ENCODE results near the gene KRTAP5-2.
A peak's percentile ranks its signal among the peaks of the same experiment; 100 is the strongest.
"Not testable (repeated sequence)": the region's sequence is repeated elsewhere in the genome, so short reads cannot be mapped to it uniquely, and the experiment has no call there.

KRTAP5-2 gene

DNA sequence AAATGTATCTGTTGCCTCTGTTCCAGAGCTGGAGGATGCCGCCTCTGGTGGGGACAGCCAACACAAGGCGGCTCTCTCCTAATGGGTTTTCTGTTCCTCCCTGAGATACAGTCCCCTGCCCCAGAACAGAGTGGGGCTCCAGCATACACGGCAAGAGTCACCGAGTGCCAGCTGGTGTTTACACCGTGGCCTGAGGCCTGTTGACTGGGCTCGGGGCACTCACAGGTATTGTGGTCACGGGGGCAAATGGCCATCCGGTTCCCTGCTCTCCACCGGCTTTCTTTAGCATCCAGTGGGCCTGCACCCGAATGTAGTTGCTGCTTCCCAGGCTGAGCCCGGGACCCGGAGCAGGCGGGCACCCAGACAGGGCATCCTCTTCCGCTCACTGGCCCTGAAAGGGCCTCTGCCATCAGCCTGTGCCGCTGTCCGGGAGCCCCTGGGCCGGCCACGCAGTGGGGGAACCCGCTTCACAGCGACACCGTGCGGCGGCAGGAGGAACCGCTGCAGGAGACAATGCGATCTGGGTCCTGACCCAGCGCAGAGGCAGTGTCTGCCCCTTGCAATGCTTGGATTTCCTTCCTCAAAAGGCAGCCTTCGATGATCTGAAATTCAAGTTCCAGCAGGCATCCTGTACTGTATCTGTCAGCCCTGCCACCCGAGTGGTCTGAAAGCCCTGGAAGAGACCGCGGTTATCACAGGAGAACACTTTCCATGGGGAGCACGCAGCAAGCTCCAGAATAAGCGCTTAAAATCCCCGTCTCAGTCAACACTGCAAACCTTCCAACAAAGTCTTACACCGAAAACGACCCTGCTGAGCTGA, 30.6 kb upstream of the KRTAP5-2 start:
- DNase-seq (ENCODE audit: low read depth) = peak; percentile 18

DNA sequence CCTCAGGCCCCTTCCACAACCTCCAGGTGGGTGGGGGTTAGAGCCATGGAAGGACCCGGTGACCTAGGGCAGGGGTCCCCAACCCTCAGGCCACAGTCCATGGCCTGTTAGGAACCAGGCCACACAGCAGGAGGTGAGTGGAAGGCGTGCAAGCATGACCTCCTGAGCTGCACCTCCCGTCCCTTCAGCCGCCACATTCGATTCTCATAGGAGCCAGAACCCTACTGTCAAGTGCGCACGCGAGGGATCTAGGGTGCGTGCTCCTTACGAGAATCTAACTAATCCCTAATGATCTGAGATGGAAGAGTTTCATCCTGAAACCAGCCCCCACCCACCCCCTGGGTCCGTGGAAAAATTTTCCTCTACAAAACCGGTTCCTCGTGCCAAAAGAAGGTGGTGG, 27.4 kb upstream of the KRTAP5-2 start:
- DNase-seq (ENCODE audit: low read depth) = no peak

DNA sequence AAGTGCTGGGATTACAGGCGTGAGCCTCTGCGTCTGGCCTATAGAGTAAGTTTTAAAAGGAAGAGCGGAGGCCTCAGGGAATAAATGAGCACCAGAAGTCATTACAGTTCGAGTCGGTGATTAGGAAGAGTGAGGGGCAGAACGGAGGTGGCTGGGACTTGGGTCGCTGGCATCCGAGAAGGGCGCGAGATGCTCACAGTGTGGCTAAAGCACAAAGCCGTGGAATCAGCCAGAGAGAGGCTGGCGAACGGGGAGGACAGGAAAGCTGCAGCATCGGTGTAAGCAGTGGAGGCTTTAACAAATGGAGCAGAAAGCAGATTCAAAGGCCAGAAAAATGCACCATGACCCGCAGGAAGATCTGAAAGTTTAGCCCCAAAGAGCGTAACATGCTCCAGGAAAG, 26.5 kb upstream of the KRTAP5-2 start:
- DNase-seq (ENCODE audit: low read depth) = no peak

DNA sequence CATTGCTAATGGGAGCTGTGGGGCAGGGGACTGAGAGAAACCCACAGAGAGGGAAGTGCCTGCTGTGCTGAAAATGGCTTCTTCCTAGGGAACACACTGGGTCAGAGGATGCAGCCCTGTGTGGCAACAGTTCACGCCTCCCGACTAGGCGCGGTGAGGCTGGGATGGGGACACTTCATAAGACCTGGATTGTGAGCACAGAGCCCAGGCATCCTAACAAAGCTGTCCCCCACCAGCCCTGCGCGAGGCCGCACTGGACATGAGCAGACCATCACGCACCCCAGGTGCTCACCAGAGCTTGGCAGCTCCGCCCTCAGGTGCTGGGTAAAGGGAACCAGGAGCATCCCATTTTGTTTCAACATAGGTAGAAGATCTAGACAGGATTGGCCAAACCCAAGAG, 25.6 kb upstream of the KRTAP5-2 start:
- no peak for DNase-seq (ENCODE audit: low read depth)

DNA sequence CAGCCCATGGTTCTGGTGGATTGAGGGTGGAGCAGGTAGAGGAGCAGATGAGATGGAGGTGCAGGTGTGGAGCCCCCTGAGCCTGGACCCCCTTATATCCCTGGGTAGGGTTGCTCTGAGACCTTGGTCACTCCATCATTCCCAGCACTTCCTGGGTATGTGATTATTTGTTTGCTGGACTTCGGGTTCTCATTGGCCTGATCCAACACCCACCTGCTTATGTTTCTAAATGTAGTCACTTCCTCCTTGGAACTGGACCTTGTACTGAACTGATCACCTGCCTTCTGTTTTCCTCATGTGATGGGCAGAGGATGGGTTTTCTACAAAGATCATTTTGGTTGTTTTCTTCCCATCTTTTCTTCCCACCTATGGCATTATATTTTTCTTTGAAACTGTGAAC, 24.0 kb upstream of the KRTAP5-2 start, which contains the start of gene KRTAP5-4:
Gene KRTAP5-4 (minus strand): TSS at position 53 of the 400 bp plus-strand sequence. CDS start 45 bp downstream, at position 8.
- DNase-seq (ENCODE audit: low read depth) = no peak

DNA sequence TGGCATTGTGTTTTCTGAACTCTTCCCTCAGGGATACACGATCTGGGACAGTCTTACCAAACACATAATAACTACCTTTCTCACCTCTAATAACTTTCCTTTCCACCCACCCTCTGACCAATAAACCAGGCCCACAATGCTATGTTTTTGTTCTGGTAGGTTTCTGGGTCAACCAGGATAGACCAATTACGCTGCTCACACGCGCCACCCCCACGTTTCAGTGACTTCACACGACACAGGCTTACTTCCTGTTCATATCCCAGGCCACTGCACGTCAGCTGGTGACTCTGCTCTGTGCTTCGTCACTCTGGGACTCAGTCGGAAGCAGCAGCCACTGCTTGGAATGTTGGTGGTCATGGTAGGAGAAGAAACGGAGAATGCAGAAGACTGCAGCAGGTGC, 21.4 kb upstream of the KRTAP5-2 start:
- no peak for DNase-seq (ENCODE audit: low read depth)

DNA sequence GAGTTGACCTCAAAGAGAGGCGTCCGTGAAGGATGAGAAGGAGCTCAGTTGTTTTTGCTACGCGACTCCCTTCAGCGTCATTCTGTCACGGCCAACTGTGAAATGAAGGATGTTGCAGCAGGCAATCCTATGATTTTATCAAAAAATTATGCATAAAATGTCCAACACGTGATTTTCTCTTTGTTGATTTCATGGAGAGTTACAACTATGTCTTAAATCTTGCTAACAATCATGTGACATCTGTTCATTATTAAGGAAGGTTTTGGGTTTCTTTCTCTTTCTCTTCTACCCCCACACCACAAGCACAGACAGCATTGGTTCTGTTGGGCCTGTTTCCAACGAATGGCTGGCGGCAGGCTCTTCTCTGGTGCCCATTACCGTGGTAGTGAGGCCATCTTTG, 20.1 kb upstream of the KRTAP5-2 start:
- no peak for DNase-seq (ENCODE audit: low read depth)

DNA sequence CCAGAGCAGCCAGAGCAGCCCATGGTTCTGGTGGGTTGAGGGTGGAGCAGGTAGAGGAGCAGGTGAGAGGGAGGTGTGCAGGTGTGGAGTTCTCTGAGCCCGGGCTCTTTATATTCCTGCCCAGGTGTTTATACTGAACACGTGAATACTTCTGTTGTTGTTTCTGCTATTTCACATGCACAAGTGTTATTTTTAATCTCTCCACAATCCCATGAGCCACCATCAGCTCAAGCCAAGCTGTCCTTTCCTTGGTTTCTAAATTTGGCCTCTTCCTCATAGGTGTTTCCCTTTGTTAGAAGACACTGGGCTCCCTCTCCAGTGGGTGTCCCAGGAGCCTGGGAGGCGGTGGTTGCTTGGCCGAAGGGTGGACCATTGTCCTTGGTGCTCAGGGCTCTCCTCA, 10.3 kb upstream of the KRTAP5-2 start, which contains the start of gene KRTAP5-3:
Gene KRTAP5-3 (minus strand): TSS at position 101 of the 400 bp plus-strand sequence. CDS start 78 bp downstream, at position 23.
- no peak for DNase-seq (ENCODE audit: low read depth)

DNA sequence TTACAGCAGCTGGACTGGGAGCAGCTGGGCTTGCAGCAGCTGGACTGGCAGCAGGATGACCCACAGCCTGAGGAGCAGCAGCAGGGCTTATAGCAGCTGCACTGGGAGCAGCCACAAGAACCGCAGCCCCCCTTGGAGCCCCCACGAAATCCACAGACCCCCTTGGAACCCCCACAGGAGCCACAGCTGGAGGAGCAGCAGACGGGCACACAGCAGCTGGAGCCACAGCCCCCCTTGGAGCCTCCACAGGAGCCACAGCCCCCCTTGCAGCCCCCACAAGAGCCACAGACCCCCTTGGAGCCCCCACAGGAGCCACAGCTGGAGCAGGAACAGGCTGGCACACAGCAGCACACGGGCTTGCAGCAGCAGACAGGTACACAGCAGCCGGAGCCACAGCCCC, 9.8 kb upstream of the KRTAP5-2 start:
- DNase-seq (ENCODE audit: low read depth) = not testable (repeated sequence)

DNA sequence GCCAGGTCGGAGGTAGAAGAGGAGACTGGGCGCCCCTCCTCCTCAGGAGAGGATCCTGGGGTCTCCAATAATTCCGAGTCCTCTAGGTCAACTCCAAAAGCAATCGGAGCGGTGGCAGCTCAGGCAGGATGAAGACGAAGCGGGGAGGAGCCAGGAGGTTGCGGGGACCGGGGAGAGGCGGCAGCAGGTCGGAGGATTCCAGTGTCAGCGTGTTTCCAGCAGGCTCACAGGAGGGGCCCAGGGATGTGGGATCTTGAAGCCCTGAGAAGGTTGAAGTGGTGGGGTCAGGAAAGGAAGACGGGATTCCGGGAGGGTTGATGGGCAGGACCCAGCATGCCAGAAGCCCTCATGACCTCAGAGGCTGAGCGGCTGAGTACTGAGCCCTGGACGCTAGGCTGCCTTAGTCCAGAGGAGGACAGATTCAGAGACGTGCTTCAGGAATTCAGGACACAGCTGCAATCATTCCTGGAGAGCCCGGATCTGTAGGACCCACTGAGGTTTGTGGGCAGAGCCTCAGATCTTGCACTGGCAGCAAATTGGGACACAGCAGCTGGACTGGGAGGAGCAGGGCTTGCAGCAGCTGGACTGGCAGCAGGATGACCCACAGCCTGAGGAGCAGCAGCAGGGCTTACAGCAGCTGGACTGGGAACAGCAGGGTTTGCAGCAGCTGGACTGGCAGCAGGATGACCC, 9.2 kb upstream of the KRTAP5-2 start:
- not testable (repeated sequence) for DNase-seq (ENCODE audit: low read depth)

DNA sequence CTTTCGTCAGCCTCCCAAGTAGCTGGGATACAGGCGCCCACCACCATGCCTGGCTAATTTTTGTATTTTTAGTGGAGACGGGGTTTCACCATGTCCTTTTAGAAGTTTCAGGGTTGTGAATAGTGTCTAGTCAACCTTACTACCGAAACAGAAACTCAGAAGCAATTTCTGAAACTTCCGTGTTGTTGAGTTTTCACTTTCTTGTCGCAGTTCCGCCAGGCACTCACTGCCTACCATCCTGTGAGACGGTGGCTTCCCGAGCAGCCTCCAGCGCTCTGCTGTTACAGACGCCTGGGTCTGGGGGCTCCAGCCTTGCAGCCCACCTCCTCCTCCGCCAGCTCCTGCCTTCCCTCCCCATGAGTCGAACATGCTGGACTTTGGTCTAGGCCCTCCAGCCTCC, 7.8 kb upstream of the KRTAP5-2 start:
- DNase-seq (ENCODE audit: low read depth) = not testable (repeated sequence)

DNA sequence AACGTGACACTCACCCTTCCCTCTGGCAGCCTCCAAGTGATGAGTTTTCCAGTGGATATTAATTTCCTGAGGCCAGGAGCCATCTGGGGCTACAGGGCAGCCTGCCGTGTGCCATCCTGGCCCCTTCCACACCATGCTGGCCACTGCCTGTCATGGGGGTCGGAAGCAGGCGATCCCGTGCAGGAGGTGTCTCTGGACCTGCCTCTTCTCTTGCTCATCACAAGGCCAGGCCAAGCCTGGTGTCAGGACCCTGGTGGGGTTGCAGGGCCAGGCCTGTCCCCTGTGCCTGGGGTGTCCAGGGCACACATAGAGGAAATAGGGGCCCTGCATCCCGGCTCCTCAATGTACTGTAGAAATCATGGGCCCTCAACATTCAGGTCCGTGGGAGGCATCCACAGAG, 6.6 kb upstream of the KRTAP5-2 start:
- no peak for DNase-seq (ENCODE audit: low read depth)

DNA sequence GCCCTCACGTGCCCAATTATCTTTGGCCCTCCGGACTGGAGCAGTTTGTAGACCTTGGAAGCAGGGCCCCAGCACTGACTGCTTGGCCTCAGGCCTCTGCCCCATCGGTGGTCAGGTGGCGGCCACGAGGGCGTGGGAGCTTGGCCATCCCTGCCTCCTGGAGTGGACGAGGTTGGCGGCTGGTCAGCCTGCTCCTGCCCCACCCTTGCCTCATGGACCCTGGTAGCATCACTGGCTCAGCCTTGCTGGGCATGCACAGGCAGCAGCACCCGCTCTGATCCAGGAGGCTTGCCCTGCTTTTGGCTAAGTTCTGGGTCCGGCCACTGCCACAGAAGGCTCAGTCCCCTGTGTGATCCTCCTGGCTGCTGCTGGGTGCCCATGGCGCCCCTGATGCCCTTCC, 6.1 kb upstream of the KRTAP5-2 start:
- DNase-seq (ENCODE audit: low read depth) = no peak

DNA sequence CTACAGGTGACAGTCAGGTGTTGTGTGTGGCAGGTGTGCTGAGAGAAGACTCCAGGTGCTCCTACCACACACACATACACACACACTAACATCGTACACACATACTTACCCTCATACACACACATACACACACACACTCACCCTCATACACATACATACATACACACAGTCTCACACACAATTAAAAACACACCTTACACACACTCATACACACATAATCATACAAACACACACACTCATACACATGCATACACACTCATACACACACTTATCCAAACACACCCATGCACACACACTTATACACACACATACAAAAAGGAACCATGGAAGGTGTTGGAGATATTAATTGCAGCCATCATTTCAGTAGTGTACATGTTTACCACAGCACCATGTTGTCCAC, 5.5 kb upstream of the KRTAP5-2 start:
- DNase-seq (ENCODE audit: low read depth) = no peak

DNA sequence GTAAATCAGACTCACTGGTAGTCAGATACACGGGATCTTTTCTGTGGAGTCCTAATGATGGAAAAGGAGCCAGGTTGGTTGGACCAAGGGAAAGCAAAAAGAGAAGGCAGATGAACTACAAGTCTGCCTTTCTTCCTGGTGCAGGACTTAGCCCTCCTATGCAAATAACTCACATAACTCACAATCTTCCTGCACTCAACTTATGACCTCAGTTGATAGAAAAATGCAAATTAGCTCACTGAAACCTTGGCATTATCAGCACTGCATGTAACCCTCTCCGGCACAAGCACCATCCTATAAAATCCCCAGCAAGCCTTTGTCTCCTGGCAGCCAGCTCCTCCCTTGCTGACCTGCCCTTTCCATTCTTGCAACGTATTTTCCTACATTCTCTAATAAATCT, 3.6 kb upstream of the KRTAP5-2 start:
- not testable (repeated sequence) for DNase-seq (ENCODE audit: low read depth)

DNA sequence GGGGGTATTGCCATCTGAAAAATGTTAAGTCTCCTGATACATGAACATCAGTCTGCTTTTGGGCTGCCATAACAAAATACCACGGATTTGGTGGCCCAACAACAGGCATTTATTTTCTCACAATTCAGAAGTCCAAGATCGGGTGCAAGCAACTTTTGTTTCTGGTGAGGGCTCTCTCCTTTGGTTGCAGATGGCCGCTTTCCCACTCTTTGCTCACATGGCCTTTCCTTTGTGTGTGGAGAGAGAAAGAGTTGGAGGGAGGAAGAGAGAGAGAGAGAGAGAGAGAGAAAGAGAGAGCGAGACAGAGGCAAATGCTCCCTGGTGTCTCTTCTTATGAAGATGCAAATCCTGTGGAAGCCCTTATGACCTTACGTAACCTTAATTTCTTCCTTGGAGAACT, 2.5 kb upstream of the KRTAP5-2 start:
- DNase-seq (ENCODE audit: low read depth) = no peak

DNA sequence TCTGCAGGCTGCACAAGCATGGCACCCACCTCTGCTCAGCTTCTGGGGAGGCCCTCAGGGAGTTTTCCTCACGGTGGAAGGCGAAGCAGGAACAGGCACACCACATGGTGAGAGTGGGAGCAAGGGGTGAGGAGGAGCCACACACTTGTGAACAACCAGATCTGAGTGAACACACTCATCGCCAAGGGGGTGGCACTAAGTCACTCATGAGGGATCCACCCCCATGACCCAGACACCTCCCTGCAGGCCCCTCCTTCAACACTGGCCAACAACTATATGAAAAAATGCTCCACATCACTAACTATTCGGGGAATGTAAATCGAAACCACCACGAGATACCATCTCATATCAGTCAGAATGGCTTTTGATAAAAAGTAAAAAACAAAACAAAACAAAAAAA, 722 bp upstream of the KRTAP5-2 start:
- DNase-seq (ENCODE audit: low read depth) = no peak

DNA sequence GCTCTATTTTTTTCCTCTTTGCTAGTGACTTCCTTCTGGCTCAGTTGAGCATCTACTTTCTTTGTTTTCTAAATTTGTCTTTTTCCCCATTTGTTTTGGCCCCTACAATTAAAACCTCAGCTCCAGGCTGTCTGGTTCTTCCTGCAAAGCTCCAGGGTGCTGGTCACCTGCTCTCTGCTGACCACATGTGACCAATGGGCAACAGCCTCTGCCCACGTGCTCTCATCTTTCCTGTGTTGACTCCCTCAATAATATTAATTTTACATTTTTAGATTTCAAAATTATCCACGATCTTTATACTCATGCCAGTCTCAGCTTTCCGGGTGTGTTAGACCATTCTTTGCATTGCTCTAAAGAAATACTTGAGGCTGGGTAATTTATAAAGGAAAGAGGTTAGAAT, 312 bp upstream of the KRTAP5-2 start:
- DNase-seq (ENCODE audit: low read depth) = not testable (repeated sequence)

DNA sequence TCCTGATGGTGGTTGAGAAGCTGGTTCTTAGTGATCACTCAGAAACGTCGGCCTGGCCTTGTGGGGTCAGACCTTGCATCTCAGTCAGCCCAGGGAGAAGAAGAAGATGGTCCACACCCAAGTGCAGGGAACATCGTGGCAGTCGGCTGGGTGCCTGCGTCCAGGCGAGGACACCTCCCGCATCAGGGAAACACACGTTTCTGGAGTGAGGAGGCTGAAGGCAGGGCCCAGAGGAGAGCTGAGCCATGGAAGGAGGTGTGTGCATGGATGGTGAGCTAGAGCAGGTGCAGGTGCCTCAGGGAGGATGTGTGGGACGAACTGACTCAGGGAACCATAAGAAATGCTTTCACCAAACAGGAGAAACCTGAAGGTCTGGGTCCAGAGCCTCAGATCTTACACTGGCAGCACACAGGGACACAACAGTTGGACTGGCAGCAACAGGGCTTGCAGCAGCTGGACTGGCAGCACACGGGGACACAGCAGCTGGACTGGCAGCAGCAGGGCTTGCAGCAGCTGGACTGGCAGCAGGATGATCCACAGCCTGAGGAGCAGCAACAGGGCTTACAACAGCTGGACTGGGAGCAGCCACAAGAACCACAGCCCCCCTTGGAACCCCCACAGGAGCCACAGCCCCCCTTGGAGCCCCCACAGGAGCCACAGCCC, 632 bp downstream of the KRTAP5-2 start:
- DNase-seq (ENCODE audit: low read depth) = no peak

DNA sequence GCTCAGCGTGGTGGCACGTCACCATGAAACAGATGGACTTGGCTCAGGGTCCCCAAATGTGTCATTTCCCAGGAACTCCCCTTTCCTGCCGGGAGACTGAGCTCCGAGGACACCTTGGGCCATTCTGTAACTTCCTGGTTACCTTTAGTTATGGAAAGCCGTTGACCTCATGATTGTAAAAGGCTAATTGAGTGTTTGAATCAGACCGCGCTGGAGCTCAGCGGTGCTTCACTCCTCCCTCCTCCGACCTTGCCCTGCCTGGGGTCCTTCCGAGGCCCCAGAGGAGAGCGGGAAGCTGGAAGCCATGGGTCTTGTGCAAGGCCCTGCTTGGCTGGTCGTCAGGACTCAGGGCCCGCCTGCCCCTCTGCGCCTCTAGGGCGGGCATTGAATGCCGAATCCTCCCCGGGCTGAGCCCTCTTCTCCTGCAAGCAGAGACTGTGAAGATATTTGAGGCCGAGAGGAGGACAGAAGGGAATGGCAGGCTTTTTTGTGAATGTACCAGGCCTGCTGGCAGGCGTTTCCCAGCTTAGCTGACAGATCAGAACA, 1.4 kb downstream of the KRTAP5-2 start:
- DNase-seq (ENCODE audit: low read depth) = not testable (repeated sequence)

DNA sequence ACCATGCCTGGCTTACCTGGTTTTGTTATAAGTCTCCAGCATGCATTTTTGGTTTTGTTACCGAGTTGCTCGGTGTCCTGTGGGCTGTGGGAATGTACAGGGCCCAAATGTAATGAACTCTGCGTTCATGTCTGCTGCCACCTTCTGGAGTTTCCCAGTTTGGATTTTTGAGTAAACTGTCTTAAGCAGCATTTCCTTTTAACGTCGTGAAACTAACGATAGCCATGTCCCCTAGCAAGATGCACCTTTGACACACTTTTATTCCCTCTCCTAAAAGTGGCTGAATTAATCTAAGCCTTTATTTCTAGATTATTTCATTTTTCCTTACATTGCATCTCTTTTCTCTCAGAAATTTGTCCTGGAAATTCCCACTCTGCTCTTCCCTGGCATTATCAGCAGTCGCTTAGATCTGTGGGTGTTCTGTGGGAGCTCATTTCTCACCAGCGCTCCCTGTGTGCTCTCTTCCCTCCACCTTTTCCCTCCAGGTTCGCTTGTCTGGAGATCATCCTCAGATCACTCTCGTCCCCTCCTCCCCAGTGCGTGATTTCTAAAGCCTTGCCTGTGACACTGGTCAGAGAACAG, 2.0 kb downstream of the KRTAP5-2 start:
- DNase-seq (ENCODE audit: low read depth) = not testable (repeated sequence)

DNA sequence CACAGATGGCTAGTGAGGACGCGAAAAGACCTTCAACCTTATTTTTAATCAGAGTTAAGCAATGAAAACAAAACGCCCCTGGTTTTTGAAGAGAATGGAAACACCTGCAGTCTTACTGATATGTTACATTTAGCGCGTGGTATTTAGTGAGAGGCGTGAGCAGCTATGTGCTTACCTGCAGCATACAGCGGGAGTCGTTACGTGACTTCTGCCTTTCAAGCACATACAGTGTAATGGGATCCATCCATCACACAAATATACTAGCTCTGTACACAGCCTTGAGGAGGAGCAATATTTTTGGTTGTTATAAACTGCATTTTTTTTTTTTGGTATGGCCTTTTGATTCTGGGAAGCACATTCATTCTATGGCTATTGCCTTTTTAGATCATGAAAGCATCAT, 5.5 kb downstream of the KRTAP5-2 start:
- DNase-seq (ENCODE audit: low read depth) = no peak
